GM12878 (cell line): ENCODE results near the gene ZNF280C. TPM values are rescaled to one million over a fixed set of nuclear protein-coding genes. Genes with fewer than 3 reads are reported as not detected.

Experiments used
- ASH2L ChIP-seq: fragments of 300-600, 200-600 bp; sonication (generic); IDR thresholded peaks from 2 replicates; pipeline ENCODE4 v1.6.1; 2017; ENCODE audit warnings: low read depth, mild to moderate bottlenecking, borderline replicate concordance
- BACH1 ChIP-seq: fragments of 450-650 bp; IDR thresholded peaks from 2 replicates; pipeline ENCODE4 v1.6.1; 2017; ENCODE audit warnings: mild to moderate bottlenecking, borderline replicate concordance
- BHLHE40 ChIP-seq, 2 experiments: fragments of 450-650 bp in 1 of 2; IDR thresholded peaks; 2 replicates each; pipeline ENCODE4 v1.6.1; 2011 to 2017; ENCODE audit warnings: low read depth in 2 of 2, borderline replicate concordance in 1 of 2, improper control_type of control experiment in 1 of 2, low read length in 1 of 2, mild to moderate bottlenecking in 1 of 2
- CBFB ChIP-seq: IDR thresholded peaks from 2 replicates; pipeline ENCODE4 v1.6.1; 2016; ENCODE audit warnings: antibody characterized with exemption, low read depth
- FOXK2 ChIP-seq: fragments of 450-650 bp; IDR thresholded peaks from 2 replicates; pipeline ENCODE4 v1.6.1; 2017; ENCODE audit warnings: mild to moderate bottlenecking, moderate library complexity
- FOXM1 ChIP-seq: IDR thresholded peaks from 2 replicates; pipeline ENCODE4 v1.6.1; 2012; ENCODE audit warnings: low read depth, mild to moderate bottlenecking, inconsistent platforms, low read length, moderate library complexity
- GABPA ChIP-seq: IDR thresholded peaks from 2 replicates; pipeline ENCODE4 v1.6.1; 2014; ENCODE audit warnings: antibody characterized with exemption, low read depth, mild to moderate bottlenecking, inconsistent platforms
- HDGF ChIP-seq: fragments of 450-650 bp; IDR thresholded peaks from 2 replicates; pipeline ENCODE4 v1.6.1; 2016; ENCODE audit warnings: antibody characterized with exemption
- NBN ChIP-seq: fragments of 450-650 bp; IDR thresholded peaks from 2 replicates; pipeline ENCODE4 v1.6.1; 2016
- NFXL1 ChIP-seq: fragments of 450-650 bp; IDR thresholded peaks from 2 replicates; pipeline ENCODE4 v1.6.1; 2017; ENCODE audit warnings: antibody characterized with exemption, mild to moderate bottlenecking, borderline replicate concordance
- NR2C1 ChIP-seq: fragments of 450-650 bp; IDR thresholded peaks from 2 replicates; pipeline ENCODE4 v1.6.1; 2017; ENCODE audit warnings: antibody characterized with exemption, mild to moderate bottlenecking, moderate library complexity
- NR2C2 ChIP-seq: IDR thresholded peaks from 2 replicates; pipeline ENCODE4 v1.6.1; 2011; ENCODE audit warnings: borderline replicate concordance, low read depth; ENCODE audit not compliant: control insufficient read depth, insufficient read length
- POLR2AphosphoS5 ChIP-seq: IDR thresholded peaks from 2 replicates; pipeline ENCODE4 v1.6.1; 2011; ENCODE audit warnings: mild to moderate bottlenecking, low read length, inconsistent platforms
- RAD51 ChIP-seq: fragments of 450-650 bp; IDR thresholded peaks from 2 replicates; pipeline ENCODE4 v1.6.1; 2016; ENCODE audit warnings: moderate library complexity, mild to moderate bottlenecking, inconsistent platforms
- RBBP5 ChIP-seq: fragments of 200-600 bp; sonication (generic); conservative IDR thresholded peaks from 2 replicates; pipeline ENCODE4 v1.6.1; 2016
- polyA plus RNA-seq, 11 experiments: library from polyadenylated mRNA; depleted of rRNA in 4 of 11; unstranded in 6 of 11; stranded (reverse) in 5 of 11; fragments of >200 nt; fragmentation: Nextera tagmentation in 4 of 11; fragmentation: Illumina TruSeq in 1 of 11; extraction: Ambion mirVana in 4 of 11; extraction: Trizol in 1 of 11; gene quantifications; 1 replicate in 1 of 11; 2 replicates in 10 of 11; pipeline versions ENCODE4 v1.2.1 to v1.2.3, GENCODE V29; 2011 to 2016; ENCODE audit warnings: inconsistent platforms in 2 of 11, missing spikeins in 2 of 11, low read depth in 1 of 11
- total RNA-seq, 4 experiments: library from RNA; depleted of rRNA in 3 of 4; stranded (reverse); fragments of >200 nt in 3 of 4; fragmentation: Illumina TruSeq in 1 of 4; extraction: Trizol in 1 of 4; gene quantifications; 2 replicates each; pipeline versions ENCODE4 v1.2.1 to v1.2.3, GENCODE V29; 2013 to 2021
- TF ChIP-seq, protein P1 (sequence below): fragments of 450-650 bp; IDR thresholded peaks from 2 replicates; pipeline ENCODE4 v1.6.1; 2017; ENCODE audit warnings: antibody characterized with exemption, mild to moderate bottlenecking, moderate library complexity
- TF ChIP-seq, protein P2 (sequence below): fragments of 150-350 bp; IDR thresholded peaks from 2 replicates; pipeline ENCODE4 v1.6.1; 2014; ENCODE audit warnings: mild to moderate bottlenecking, low read depth, low read length
- TF ChIP-seq, protein P3 (sequence below): fragments of 450-650 bp; IDR thresholded peaks from 2 replicates; pipeline ENCODE4 v1.6.1; 2016; ENCODE audit warnings: mild to moderate bottlenecking
- TF ChIP-seq, protein P4 (sequence below): fragments of 450-650 bp; IDR thresholded peaks from 2 replicates; pipeline ENCODE4 v1.6.1; 2017; ENCODE audit warnings: low read depth, mild to moderate bottlenecking, moderate library complexity
- TF ChIP-seq, protein P5 (sequence below): IDR thresholded peaks from 2 replicates; pipeline ENCODE4 v1.6.1; 2012; ENCODE audit warnings: mild to moderate bottlenecking, low read depth, low read length

The ZNF280C gene
- total and polyA plus RNA-seq, 10 of the 15 experiments (the other 5 are each of a cell fraction or from before 2014, with no cell fraction given) = 0.82 to 8.8 (median 5.7) TPM

DNA sequence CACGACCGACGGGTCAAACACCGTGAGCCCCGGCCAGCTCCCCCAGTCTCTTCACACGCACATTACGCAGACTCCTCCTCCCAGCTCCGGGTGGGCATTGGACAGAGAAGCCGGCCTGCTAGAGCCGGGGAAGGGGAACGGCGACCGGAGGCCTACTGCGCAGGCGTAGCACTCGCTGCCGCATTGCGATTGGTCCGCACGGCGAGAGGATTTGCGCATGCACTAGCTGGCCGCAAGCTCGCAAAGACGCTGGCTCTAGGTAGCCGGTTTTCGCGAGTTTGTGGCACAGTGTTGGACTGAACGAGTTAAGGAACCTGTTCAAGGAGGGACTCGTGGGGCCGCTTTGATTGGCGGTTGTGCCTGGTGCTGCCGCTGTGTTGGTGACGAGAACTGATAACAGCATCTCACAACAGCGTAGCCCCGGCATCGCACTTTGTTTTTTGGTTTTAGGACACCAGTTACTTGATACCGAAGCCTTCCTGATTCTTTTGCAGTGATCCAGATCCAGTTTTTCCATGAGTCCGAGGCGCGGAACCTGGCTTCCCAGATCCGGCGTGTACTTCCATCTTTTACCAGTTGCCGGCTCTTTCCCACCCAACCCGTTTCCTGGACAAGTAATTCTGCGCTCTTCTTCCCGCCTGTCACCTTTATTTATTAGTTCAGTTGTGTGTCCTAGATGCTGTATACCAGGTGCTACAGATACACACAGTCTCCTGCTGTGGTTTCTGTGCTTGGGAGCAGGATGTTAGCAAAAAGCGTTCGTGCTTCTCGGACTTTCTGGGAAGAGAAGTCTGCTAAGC is 102.8 kb downstream of the ZNF280C start, which contains the start of gene AIFM1 (continued):
- TF ChIP-seq, protein P1, sequence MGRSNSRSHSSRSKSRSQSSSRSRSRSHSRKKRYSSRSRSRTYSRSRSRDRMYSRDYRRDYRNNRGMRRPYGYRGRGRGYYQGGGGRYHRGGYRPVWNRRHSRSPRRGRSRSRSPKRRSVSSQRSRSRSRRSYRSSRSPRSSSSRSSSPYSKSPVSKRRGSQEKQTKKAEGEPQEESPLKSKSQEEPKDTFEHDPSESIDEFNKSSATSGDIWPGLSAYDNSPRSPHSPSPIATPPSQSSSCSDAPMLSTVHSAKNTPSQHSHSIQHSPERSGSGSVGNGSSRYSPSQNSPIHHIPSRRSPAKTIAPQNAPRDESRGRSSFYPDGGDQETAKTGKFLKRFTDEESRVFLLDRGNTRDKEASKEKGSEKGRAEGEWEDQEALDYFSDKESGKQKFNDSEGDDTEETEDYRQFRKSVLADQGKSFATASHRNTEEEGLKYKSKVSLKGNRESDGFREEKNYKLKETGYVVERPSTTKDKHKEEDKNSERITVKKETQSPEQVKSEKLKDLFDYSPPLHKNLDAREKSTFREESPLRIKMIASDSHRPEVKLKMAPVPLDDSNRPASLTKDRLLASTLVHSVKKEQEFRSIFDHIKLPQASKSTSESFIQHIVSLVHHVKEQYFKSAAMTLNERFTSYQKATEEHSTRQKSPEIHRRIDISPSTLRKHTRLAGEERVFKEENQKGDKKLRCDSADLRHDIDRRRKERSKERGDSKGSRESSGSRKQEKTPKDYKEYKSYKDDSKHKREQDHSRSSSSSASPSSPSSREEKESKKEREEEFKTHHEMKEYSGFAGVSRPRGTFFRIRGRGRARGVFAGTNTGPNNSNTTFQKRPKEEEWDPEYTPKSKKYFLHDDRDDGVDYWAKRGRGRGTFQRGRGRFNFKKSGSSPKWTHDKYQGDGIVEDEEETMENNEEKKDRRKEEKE = no peak
- TF ChIP-seq POLR2AphosphoS5 = peak; percentile 86
- no peak for TF ChIP-seq BHLHE40 (IDR thresholded peaks at IDR 0.05; ENCODE audit: borderline replicate concordance in 1 of 2, low read depth in 2 of 2, low read length in 1 of 2)
- no peak for TF ChIP-seq BACH1
- no peak for TF ChIP-seq FOXM1
- no peak for TF ChIP-seq GABPA
- TF ChIP-seq NR2C1 = no peak
- TF ChIP-seq ASH2L = 0 out of 2 replicates have a peak, but pooled peaks have one; percentile 66
- TF ChIP-seq, protein P2, sequence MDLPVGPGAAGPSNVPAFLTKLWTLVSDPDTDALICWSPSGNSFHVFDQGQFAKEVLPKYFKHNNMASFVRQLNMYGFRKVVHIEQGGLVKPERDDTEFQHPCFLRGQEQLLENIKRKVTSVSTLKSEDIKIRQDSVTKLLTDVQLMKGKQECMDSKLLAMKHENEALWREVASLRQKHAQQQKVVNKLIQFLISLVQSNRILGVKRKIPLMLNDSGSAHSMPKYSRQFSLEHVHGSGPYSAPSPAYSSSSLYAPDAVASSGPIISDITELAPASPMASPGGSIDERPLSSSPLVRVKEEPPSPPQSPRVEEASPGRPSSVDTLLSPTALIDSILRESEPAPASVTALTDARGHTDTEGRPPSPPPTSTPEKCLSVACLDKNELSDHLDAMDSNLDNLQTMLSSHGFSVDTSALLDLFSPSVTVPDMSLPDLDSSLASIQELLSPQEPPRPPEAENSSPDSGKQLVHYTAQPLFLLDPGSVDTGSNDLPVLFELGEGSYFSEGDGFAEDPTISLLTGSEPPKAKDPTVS = no peak
- no peak for TF ChIP-seq FOXK2
- TF ChIP-seq HDGF = no peak
- TF ChIP-seq NFXL1 = no peak
- TF ChIP-seq, protein P3, sequence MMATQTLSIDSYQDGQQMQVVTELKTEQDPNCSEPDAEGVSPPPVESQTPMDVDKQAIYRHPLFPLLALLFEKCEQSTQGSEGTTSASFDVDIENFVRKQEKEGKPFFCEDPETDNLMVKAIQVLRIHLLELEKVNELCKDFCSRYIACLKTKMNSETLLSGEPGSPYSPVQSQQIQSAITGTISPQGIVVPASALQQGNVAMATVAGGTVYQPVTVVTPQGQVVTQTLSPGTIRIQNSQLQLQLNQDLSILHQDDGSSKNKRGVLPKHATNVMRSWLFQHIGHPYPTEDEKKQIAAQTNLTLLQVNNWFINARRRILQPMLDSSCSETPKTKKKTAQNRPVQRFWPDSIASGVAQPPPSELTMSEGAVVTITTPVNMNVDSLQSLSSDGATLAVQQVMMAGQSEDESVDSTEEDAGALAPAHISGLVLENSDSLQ = peak; percentile 74
- TF ChIP-seq NR2C2 = no peak
- TF ChIP-seq, protein P4, sequence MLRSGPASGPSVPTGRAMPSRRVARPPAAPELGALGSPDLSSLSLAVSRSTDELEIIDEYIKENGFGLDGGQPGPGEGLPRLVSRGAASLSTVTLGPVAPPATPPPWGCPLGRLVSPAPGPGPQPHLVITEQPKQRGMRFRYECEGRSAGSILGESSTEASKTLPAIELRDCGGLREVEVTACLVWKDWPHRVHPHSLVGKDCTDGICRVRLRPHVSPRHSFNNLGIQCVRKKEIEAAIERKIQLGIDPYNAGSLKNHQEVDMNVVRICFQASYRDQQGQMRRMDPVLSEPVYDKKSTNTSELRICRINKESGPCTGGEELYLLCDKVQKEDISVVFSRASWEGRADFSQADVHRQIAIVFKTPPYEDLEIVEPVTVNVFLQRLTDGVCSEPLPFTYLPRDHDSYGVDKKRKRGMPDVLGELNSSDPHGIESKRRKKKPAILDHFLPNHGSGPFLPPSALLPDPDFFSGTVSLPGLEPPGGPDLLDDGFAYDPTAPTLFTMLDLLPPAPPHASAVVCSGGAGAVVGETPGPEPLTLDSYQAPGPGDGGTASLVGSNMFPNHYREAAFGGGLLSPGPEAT = peak; percentile 99
- TF ChIP-seq, protein P5, sequence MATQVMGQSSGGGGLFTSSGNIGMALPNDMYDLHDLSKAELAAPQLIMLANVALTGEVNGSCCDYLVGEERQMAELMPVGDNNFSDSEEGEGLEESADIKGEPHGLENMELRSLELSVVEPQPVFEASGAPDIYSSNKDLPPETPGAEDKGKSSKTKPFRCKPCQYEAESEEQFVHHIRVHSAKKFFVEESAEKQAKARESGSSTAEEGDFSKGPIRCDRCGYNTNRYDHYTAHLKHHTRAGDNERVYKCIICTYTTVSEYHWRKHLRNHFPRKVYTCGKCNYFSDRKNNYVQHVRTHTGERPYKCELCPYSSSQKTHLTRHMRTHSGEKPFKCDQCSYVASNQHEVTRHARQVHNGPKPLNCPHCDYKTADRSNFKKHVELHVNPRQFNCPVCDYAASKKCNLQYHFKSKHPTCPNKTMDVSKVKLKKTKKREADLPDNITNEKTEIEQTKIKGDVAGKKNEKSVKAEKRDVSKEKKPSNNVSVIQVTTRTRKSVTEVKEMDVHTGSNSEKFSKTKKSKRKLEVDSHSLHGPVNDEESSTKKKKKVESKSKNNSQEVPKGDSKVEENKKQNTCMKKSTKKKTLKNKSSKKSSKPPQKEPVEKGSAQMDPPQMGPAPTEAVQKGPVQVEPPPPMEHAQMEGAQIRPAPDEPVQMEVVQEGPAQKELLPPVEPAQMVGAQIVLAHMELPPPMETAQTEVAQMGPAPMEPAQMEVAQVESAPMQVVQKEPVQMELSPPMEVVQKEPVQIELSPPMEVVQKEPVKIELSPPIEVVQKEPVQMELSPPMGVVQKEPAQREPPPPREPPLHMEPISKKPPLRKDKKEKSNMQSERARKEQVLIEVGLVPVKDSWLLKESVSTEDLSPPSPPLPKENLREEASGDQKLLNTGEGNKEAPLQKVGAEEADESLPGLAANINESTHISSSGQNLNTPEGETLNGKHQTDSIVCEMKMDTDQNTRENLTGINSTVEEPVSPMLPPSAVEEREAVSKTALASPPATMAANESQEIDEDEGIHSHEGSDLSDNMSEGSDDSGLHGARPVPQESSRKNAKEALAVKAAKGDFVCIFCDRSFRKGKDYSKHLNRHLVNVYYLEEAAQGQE = no peak
- TF ChIP-seq RBBP5 = no peak
- TF ChIP-seq CBFB = peak; percentile 25; the same call in 1 of the 2 replicates
- peak; percentile 95 for TF ChIP-seq NBN
- TF ChIP-seq RAD51 = no peak
